KMS-11 (cell line): ENCODE results near the gene SSC5D.

Experiments used
- H2AFZ ChIP-seq: fragments of 200-600 bp; sonication (generic); 2 replicates; pipeline ENCODE4 v1.6.1; 2016; ENCODE audit warnings: antibody characterized with exemption, mixed run types, low read depth
- H3K27ac ChIP-seq: fragments of 200-600 bp; sonication (generic); 2 replicates; pipeline ENCODE4 v1.6.1; 2016; ENCODE audit warnings: mild to moderate bottlenecking, mixed run types
- H3K27me3 ChIP-seq: fragments of 200-600 bp; sonication (generic); 2 replicates; pipeline ENCODE4 v1.6.1; 2017; ENCODE audit warnings: mild to moderate bottlenecking, low read depth, mixed run types, moderate library complexity; ENCODE audit not compliant: insufficient read depth
- H3K36me3 ChIP-seq: fragments of 200-600 bp; sonication (generic); 2 replicates; pipeline ENCODE4 v1.6.1; 2017; ENCODE audit warnings: mild to moderate bottlenecking, mixed run types; ENCODE audit not compliant: insufficient read depth
- H3K4me1 ChIP-seq: fragments of 200-600 bp; sonication (generic); 2 replicates; pipeline ENCODE4 v1.6.1; 2016; ENCODE audit warnings: mild to moderate bottlenecking, low read depth, mixed run types; ENCODE audit not compliant: poor library complexity, severe bottlenecking
- H3K4me2 ChIP-seq: fragments of 200-600 bp; sonication (generic); 2 replicates; pipeline ENCODE4 v1.7.0; 2016; ENCODE audit warnings: mild to moderate bottlenecking, mixed run types
- H3K4me3 ChIP-seq: fragments of 200-600 bp; sonication (generic); IDR thresholded peaks from 2 replicates; pipeline ENCODE4 v1.6.1; 2017; ENCODE audit warnings: low read depth, low read length, mixed read lengths; ENCODE audit not compliant: insufficient read depth
- H3K79me2 ChIP-seq: fragments of 200-600 bp; sonication (generic); 2 replicates; pipeline ENCODE4 v1.6.1; 2016; ENCODE audit warnings: low read depth, mixed run types; ENCODE audit not compliant: insufficient read depth
- H3K9ac ChIP-seq: fragments of 200-600 bp; sonication (generic); 2 replicates; pipeline ENCODE4 v1.6.1; 2016; ENCODE audit warnings: mild to moderate bottlenecking, mixed run types
- H4K20me1 ChIP-seq: fragments of 200-600 bp; sonication (generic); 2 replicates; pipeline ENCODE4 v1.6.1; 2016; ENCODE audit warnings: mild to moderate bottlenecking, mixed run types; ENCODE audit not compliant: insufficient read depth
- TF ChIP-seq, protein P1 (sequence below): fragments of 200-600 bp; sonication (generic); conservative IDR thresholded peaks from 2 replicates; pipeline ENCODE4 v1.6.1; 2017; ENCODE audit warnings: low read depth, mild to moderate bottlenecking, antibody characterized with exemption, low read length, moderate library complexity, mixed read lengths

The SSC5D gene

GRCh38 chr19:55478364-55478763 lies 9.9 kb upstream of the SSC5D start:
- Histone ChIP-seq H3K36me3 (no peaks in the 10 kb centered on the region), H3K4me2 (no peak overlapping the region), H3K79me2 (peaks cover 11% of the 10 kb centered on the region; the same call in 1 of the 2 replicates), H3K27me3 (no peaks in the 10 kb centered on the region), H4K20me1 (no peaks in the 10 kb centered on the region), H3K9ac (no peak overlapping the region), H3K27ac (no peak overlapping the region), H3K4me3 (no peak overlapping the region), H3K4me1 (peaks cover 21% of the 10 kb centered on the region), H2AFZ (no peak overlapping the region)
- TF ChIP-seq, protein P1, sequence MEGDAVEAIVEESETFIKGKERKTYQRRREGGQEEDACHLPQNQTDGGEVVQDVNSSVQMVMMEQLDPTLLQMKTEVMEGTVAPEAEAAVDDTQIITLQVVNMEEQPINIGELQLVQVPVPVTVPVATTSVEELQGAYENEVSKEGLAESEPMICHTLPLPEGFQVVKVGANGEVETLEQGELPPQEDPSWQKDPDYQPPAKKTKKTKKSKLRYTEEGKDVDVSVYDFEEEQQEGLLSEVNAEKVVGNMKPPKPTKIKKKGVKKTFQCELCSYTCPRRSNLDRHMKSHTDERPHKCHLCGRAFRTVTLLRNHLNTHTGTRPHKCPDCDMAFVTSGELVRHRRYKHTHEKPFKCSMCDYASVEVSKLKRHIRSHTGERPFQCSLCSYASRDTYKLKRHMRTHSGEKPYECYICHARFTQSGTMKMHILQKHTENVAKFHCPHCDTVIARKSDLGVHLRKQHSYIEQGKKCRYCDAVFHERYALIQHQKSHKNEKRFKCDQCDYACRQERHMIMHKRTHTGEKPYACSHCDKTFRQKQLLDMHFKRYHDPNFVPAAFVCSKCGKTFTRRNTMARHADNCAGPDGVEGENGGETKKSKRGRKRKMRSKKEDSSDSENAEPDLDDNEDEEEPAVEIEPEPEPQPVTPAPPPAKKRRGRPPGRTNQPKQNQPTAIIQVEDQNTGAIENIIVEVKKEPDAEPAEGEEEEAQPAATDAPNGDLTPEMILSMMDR: no peak

DNA sequence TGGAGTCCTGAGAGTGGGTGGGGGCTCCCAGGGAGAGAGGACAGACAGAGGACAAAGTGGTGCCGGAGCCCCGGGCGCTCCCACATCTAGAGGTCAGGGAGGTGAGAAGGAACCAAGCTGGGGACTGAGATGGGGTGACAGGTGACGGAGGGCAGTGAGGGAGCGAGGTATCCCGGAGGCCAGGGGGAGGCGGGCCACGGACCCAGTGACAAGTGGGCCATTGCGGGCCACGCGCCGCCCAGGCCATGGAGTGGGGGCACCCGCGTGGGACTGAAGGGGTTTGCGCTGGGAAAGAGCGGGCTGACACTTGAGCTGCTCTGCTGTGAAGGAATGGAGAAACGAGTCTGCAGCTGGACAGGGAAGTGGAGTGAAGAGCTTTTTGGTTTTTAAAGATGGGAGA lies 9.2 kb upstream of the SSC5D start:
- H3K27ac ChIP-seq: no peak overlapping the region
- H3K9ac ChIP-seq: no peak overlapping the region
- H3K79me2 ChIP-seq: peaks cover 11% of the 10 kb centered on the region; the same call in 1 of the 2 replicates
- no peaks in the 10 kb centered on the region for H4K20me1 ChIP-seq
- H3K4me3 ChIP-seq: no peak overlapping the region
- H3K36me3 ChIP-seq: no peaks in the 10 kb centered on the region
- no peak overlapping the region for H3K4me2 ChIP-seq
- no peak overlapping the region for H2AFZ ChIP-seq
- H3K4me1 ChIP-seq: peaks cover 21% of the 10 kb centered on the region
- TF ChIP-seq, protein P1: no peak
- H3K27me3 ChIP-seq: no peaks in the 10 kb centered on the region

- Histone ChIP-seq H3K36me3 (no peaks in the 10 kb centered on the region), H3K27me3 (no peaks in the 10 kb centered on the region), H3K4me1 (peaks cover 21% of the 10 kb centered on the region), H3K79me2 (peaks cover 11% of the 10 kb centered on the region; the same call in 1 of the 2 replicates), H2AFZ (no peak overlapping the region), H3K27ac (no peak overlapping the region), H3K4me2 (no peak overlapping the region), H3K4me3 (no peak overlapping the region), H4K20me1 (no peaks in the 10 kb centered on the region), H3K9ac (no peak overlapping the region)
- TF ChIP-seq, protein P1: no peak
Observed at GRCh38 chr19:55479451-55480230, 8.6 kb upstream of the SSC5D start.

GRCh38 chr19:55481148-55481793 lies 7.0 kb upstream of the SSC5D start:
- no peak overlapping the region for H3K4me2 ChIP-seq
- no peak overlapping the region for H3K27ac ChIP-seq
- H2AFZ ChIP-seq: no peak overlapping the region
- peaks cover 12% of the 10 kb centered on the region for H3K4me1 ChIP-seq
- H3K9ac ChIP-seq: no peak overlapping the region
- peaks cover 11% of the 10 kb centered on the region; the same call in 1 of the 2 replicates for H3K79me2 ChIP-seq
- no peaks in the 10 kb centered on the region for H3K36me3 ChIP-seq
- no peaks in the 10 kb centered on the region for H4K20me1 ChIP-seq
- H3K27me3 ChIP-seq: peaks cover 5% of the 10 kb centered on the region; the same call in 1 of the 2 replicates
- no peak overlapping the region for H3K4me3 ChIP-seq
- TF ChIP-seq, protein P1: no peak
